GM21619 (cell line): ENCODE results near the gene ACSF3.
"Not testable (repeated sequence)": the region's sequence is repeated elsewhere in the genome, so short reads cannot be mapped to it uniquely, and the experiment has no call there.

Experiments used
- ATAC-seq: cut with Tn5 transposase; IDR thresholded peaks from one replicate; pipeline ENCODE4 v1.9.1; 2021; ENCODE audit not compliant: unreplicated experiment

ACSF3 gene

DNA sequence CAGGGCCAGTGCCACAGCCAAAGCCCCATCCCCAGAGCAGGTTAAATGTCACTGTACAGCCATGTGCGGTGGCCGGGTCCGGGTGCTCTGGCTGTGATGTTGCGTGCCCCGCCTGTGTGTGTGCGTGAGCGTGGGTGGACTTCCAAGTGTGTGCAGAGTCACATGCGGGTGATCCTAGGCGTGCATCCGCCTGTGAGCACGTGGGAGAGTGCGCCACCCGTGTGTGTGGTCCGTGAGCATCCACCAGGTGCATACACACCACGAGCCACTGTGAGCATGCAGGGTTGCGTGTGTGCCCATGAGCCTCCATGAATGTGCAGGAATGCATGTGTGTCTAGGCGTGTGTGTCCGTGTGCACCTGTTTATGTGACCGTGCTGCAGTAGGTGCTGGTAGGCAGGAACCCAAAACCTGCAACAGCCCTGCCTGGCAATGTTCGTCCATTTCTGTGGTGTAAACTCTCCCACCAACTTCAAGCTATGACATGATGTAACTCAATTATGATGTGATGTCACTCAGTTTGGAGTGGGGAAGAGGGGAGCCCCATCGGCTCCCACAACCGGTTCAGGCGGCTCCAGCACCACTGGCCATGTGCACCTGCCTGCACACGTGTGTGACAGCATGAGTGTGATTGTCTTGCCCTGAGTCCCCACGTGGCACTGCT, 37.6 kb upstream of the ACSF3 start:
- ATAC-seq = no peak

DNA sequence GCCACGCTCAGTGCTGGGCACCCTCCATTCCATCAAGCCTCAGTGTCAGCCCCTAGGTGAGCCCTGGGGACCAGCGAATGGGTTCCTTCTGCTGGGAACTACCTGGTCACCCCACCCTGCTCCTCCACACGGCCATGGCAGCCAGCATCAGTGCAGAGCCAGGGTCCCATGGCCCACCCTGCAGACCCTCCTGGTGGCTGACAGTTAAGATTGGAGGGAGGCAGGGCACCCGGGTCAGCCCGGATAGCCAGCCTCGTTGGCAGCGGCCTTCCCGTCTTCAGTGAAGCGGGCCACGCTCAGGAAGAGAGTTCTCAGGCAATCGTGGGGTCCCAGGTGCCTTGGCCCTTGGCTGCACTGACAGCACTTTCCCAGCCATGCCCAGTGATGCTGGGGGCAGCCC, 37.1 kb upstream of the ACSF3 start:
- ATAC-seq = no peak

DNA sequence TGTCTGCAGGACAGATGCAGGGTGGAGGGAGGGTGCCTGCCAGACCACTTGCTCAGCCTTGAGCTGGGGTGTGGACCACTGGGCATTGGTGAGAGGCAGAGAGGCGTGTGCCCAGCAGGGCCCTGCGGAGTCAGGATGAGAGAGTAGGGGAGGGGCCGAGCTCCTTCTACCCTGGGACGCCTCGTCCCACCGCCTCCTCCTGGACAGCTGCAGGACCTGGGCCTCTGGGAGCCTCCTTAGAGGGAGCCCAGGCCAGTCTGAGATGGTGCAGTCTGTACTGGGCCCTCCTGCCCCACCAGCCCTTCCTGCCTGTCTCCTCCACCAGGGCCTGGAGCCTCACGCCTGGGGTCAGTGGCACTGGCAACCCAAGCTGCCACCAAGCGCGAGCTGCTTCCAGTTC, 35.9 kb upstream of the ACSF3 start:
- ATAC-seq = no peak

DNA sequence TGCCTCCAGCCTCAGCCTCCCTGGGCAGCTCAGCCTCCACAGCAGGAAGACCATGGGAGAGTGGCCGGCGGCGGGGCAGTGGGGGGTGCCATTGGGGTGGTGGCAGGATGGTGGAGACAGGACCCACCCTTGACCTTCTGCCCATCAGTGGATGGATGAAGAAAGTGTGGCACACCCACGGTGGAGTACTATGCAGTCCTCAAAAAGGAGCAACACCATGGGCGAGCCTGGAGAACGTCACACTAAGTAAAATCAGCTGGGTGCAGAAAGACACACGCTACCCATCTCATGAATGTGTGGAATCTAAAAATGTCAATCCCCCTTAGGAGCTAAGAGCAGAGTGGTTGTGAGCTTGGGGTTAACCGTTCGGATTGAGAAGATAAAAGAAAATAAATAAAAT, 34.8 kb upstream of the ACSF3 start:
- no peak for ATAC-seq

DNA sequence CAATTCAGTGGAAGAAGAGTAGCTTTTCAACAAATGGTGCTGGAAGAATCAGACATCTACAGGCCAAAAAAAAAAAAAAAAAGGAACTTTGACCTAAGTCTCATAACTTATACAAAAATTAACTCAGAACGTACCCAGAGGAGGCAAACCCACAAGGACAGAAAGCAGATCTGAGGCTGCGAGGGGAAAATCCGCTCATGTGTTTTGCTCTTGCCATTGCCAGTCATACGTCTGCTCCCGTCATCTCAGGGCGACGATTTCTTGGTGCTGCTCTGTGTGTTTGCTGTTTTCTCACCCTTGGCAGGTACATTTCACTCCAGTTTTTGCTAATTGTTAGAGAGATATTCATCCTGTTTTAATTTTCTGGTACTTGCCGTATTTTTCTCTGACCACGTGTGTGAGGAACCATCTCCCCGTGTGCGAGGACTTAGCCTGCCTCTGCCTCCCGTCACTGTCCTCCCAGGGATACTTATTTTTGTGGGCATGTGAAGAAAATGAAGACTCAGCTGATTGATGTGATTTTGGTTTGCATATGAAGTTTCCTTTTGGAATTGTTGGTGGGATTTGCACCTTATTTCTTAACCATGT, 33.4 kb upstream of the ACSF3 start:
- no peak for ATAC-seq

DNA sequence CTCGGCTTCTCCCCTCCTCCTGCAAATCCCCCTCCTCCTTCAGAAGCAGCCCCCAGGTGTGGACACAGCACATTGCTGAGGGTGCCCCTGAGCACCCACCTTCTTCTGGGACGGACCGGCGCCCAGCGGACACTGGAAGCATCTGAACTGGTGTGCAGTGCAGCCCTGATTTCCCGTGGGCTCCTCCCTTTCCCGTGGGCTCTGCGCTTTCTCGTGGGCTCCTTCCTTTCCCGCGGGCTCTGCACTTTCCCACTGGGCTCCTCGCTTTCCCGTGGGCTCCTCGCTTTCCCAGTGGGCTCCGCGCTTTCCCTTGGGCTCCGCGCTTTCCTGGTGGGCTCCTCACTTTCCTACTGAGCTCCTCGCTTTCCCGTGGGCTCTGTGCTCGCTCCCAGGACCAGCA, 32.6 kb upstream of the ACSF3 start:
- ATAC-seq = no peak

DNA sequence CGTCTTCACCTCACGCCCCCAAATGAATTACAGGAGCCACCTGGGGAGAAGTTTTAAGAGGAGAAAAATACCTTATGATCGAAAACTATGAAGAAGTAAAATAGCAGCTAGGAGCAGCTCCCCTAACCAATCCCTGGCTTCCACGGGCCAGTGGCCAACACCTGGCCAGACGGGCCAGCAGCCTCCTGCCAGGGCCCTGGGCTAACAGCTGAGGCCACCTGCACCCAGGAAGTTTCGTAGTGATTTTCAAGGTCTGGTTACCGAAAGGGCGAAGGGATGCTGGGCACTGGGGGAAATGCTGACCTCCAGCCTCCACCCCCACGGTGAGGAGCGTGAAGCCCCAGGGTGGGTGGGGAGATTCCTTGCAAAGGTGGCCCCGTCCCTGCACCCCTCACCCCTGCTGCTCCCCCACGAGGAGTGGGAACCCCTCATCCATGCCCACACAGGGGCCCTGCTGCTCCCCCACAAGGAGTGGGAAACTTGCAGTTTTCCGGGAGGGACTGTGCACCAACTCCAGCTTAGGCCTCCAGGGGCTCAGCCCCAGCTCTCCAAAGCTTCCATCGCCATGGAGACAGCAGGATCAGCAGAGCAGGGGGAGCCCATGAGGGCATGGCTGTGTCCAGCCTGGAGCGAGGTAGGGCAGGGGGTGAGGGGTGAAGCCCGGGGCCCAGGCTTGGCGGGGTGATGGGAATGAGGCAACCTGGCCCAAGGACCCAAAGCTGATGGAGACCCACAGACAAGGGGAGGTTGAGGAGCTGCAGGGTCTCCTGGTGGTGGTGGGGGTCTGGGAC, 31.9 kb upstream of the ACSF3 start:
- ATAC-seq = no peak

DNA sequence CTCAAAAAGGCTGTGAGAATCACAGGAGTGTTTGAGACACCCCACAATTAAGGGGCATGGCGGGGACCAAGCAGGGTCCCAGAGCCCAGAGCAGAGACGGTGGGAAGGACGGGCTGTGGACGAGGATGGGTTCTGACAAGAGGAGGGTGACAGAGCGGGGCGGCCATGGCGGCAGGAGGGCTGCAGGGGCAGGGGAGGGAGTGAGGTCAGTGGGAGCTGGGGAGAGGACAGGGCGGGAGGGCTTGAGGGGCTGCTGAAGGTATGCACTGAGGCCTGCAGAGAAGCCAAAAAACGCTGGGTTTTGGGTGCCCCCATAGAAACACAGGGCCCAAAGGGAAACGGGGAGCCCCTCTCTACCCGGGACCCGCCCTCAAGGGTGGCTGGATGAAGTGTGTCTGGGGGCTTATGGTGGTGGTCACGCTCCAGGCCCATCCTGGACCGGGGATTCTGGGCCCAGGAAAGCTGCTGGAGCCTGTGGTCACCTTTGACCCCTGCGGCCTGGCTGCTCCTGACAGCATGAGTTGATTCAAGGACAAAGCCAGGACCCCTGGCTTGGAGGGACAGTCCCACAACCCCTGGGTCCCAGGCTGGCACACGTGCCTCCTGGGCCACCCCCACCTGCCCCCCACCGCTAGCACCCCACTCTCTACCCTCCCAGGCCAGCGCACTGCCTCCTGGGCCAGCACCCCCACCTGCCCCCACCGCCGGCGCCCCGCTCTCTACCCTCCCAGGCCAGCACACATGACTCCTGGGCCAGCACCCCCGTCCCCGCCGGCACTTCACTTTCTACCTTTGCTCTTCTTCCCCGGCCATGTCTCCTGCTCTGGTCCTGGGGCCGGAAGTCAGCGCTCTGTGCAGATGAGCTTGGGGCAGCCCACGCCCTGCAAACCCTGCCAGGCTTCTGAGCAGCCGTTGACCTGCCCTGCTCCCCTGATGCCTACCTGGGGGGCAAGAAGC, 31.0 kb upstream of the ACSF3 start:
- ATAC-seq = no peak

DNA sequence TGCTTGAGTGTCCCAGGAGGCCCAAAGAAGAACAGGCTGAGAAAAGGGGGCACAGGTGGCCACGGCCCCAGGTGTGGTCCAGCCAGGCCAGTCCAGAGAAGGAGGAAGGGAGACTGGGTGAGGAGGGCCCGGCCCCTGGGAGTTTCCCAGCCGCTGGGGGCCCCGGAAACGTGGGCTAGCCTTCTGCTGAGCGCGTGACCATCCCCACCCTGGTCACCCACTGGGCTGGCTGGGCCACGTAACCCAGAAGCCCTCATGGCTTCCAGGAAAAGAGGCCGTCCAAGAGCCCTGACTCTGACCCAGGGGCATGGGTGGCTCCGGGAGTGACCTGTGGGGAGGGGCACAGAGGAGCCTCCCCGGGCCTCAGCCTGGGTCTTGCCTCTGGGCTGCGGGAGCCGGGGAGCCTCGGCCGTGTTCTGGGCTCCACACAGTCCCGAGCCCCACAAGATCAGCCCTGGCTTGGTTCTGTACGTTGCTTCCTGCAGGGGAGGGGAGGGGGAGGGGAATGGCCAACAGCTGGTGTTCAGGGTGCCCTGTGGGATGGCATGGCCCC, 29.8 kb upstream of the ACSF3 start:
- ATAC-seq = no peak

DNA sequence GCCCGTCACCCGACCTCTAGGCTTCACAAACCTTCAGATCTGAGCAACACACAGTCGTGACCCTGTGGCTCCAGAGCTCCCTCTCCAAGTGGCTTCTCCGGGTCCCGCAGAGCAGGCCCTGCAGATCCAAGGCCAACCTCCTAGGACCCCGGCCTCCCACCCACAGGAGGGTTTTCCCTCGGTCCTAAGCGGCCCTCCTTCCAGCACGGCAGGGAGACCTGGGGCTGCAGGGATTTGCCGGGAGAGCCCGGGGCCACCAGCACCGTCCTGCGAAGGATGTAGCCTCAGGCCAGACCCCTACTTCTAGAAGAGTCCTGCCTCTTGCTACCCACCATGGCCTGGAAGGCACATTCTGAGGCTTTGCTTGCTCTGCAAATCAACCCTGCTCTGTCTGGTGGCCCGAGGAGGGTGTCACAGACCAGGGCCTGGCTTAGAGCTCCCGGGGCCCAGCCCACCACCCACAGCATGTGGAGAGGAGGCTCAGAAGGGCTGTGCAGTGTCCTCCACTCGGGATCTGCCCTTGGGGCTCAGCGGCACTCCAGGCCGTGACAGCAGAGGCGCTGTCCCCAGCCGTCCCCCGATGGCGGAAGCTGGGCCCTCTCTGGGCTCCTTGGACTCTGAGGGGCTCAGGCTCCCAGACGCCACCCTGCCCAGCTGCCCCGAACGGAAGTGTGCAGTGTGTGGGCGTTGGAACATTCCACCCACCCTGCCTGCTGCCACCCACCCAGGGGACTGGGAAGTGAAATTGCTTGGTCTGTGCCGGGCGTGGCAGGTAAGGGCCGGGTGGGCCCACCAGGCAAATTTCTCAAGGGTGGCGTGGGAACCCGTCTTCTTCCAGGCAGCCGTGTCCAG, 28.8 kb upstream of the ACSF3 start:
- ATAC-seq = no peak

DNA sequence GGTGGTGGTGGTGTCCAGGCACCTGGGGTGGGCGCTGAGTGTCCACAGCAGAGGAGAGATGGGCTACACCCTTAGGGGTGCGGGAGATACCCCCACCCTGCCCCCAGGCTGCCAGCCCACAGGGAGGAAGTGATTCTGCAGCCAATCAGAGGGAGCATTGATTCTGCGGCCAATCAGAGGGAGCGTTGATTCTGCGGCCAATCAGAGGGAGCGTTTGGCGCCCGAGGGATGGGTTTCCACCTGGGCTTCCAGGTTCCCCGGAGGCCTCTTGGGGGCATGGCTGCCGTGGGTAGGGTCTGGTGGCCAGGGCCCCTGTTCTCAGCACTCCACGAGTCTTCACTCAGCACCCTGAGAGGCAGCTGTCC, 28.2 kb upstream of the ACSF3 start:
- no peak for ATAC-seq

DNA sequence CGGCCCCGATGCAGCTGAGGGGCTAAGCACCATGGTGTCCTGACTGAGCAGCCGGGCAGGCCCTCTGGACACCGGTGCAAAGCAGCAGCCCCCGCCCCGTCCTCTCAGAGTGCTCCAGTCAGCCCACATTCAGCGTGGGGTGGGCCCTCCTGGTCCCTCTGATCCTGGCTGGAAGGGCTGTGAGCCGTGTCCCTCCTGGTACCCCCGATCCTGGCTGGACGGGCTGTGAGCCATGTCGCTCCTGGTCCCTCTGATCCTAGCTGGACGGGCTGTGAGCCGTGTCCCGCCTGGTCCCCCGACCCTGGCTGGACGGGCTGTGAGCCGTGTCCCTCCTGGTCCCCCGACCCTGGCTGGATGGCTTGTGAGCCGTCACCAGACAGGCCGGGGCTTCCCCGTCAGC, 26.9 kb upstream of the ACSF3 start:
- no peak for ATAC-seq

DNA sequence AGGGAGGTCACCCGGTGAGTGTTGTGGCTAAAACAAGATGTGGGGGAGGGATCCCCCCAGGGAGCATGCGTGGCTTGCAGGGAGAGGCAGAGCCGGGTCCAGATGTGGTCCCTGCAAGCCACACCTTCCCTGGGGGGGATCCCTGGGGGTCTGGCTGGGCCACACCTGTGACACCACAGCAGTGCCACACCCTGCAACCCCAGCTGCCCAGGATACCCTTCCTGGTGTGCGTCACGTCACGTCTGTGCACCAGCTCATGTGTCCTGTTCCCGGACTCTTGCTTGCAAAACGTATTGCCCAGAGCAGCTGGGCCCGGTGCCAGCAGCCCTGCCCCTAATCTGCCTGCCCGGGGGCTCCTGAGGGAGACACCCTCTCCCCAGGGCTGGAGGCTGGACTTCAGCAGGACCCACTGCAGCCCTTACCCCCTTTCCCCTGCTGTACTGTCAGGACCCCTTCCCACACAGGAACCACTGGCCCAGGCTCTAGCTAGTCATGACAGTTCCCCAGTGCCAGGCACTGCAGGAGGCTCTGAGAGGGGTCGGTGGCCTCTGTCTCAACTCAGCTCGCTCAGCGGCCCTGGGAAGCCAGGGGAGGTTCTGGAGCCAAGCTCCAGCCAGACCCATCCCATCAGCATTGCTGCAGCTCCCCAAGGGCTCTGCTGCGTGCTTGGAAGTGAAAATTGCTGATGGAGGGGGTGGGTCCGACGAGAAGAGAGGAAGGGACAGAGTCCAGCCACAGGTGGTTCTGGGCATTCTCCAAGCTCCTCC, 25.8 kb upstream of the ACSF3 start:
- no peak for ATAC-seq

DNA sequence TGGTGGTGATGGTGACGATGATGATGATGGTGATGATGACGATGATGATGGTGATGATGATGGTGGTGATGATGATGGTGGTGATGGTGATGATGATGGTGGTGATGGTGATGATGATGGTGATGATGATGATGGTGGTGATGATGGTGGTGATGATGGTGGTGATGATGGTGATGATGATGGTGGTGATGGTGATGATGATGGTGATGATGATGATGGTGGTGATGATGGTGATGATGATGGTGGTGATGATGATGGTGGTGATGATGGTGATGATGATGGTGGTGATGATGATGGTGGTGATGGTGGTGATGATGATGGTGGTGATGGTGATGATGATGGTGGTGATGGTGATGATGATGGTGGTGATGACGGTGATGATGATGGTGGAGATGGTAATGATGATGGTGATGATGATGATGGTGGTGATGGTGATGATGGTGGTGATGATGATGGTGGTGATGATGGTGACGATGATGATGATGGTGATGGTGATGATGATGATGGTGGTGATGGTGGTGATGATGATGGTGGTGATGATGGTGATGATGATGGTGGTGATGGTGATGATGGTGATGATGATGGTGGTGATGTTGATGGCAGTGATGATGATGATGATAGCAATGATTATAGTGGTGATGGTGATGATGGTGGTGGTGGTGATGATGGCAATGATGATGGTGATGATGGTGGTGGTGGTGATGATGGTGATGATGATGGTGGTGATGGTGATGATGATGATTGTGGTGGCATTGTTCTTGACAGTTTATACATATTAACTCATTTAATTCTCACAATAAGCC, 24.6 kb upstream of the ACSF3 start:
- not testable (repeated sequence) for ATAC-seq

DNA sequence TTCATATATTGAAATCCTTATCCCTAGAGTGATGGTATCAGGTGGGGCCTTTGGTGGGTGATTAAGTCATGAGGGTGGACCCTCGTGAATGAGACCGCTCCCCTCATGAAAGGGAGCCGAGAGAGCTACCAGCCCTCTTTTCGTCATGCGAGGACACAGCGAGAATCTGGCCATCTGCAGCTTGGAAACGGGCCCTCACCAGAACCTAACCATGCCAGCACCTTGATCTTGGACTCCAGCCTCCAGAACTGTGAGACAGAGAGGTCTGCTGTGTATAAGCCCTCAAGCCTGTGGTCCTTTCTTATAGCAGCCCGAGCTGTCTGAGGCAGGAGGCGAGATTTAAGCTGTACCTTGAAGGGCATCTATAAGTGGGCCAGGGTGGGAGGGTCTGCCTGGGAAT, 23.7 kb upstream of the ACSF3 start:
- no peak for ATAC-seq

DNA sequence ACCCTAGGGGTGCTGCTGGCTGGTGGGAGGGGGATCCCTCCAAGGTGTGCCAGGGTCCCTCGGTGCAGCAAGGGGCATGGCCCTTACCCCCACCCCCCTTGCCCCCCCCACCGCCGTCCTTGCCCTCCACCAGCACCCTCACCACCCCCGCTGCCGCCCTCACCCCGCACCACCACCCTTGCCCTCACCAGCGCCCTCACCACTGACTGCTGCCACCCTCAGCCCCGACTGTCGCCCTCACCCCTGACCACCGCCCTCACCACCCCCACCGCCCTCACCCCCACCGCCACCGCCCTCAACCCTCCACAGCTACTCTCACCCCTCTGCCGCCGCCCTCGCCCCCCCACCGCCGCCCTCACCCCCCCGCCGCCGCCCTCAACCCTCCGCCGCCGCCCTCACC, 23.1 kb upstream of the ACSF3 start:
- ATAC-seq = no peak

DNA sequence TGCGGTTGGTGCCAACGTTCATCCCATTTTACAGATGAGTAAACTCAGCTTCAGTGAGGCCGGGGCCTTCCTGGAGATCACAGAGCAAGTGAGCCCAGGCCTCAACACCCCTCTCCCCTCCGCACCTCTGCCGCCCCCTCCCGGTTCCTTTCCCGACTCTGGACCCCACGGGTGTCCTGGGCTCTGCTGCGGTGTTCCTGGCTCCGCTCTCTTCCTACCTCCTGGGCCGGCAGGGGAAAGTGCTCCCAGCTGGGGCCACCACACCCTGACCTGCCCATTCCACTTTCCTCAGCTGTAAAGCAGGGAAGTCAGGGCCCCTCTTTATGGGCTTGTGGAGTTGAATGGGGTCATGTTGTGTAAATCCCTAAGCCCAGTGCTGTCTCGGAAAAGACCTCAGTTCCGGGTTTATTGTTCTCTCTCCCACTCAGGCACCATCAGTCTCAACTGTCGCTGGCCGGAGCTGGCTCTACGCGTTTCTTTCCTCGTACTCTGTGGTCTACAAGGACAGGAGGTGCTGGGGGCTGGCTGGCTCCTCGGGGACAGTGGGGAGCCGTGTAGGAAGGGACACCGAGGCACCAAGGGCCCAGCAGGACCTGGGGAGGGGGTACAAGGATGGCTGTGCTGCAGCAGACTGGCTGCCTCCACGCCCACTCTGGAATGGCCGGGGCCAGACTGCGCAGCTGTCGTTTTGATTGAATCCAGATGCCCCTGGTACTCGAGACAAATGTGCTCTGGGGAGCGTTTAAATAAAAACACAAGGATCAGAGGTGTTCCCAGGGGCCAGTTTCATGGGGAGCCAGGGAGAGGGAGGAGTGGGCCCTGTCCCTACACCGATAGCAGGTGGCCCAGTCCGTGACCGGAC, 21.7 kb upstream of the ACSF3 start:
- no peak for ATAC-seq
